Fibroblast of lung (primary cell): Measurements from ENCODE around the gene IL13. TPM values are rescaled to one million over a fixed set of nuclear protein-coding genes. Genes with fewer than 3 reads are reported as not detected.

Experiments used
- DNase-seq, 2 donors: peaks; one replicate each; pipeline versions ENCODE4 v3.0.0 to v3.0.0-alpha.2; 2010; ENCODE audit warnings: low read depth in 2 of 2
- H2AFZ ChIP-seq: 2 replicates; pipeline ENCODE4 v1.5.1; 2012; ENCODE audit warnings: low read length, control low read depth, inconsistent platforms
- H3K27ac ChIP-seq: 2 replicates; pipeline ENCODE4 v1.5.1; 2011; ENCODE audit warnings: low read length, control low read depth; ENCODE audit not compliant: insufficient read depth
- H3K27me3 ChIP-seq: 2 replicates; pipeline ENCODE4 v1.5.1; 2011; ENCODE audit warnings: mild to moderate bottlenecking, low read length; ENCODE audit not compliant: control insufficient read depth, insufficient read depth
- H3K36me3 ChIP-seq: 2 replicates; pipeline ENCODE4 v1.5.1; 2011; ENCODE audit warnings: low read length; ENCODE audit not compliant: control insufficient read depth, insufficient read depth
- H3K4me1 ChIP-seq: 2 replicates; pipeline ENCODE4 v1.5.1; 2011; ENCODE audit warnings: low read length; ENCODE audit not compliant: control insufficient read depth, insufficient read depth; ENCODE audit errors: extremely low read depth
- H3K4me2 ChIP-seq: 2 replicates; pipeline ENCODE4 v1.5.1; 2011; ENCODE audit warnings: low read length, control low read depth; ENCODE audit not compliant: insufficient read depth; ENCODE audit errors: extremely low read depth
- H3K4me3 ChIP-seq, 4 experiments: fragments of 200-600 bp in 1 of 4; sonication (generic) in 1 of 4; replicated peaks in 1 of 4; 2 replicates each; pipeline ENCODE4 v1.5.1; 2011 to 2016; ENCODE audit warnings: low read length in 4 of 4, low read depth in 3 of 4, mild to moderate bottlenecking in 3 of 4, control low read depth in 2 of 4, inconsistent platforms in 1 of 4, mixed read lengths in 1 of 4; ENCODE audit not compliant: insufficient read depth in 1 of 4; ENCODE audit errors: control extremely low read depth in 1 of 4
- H3K79me2 ChIP-seq: 2 replicates; pipeline ENCODE4 v1.5.1; 2012; ENCODE audit warnings: mild to moderate bottlenecking, low read length, inconsistent platforms; ENCODE audit not compliant: control insufficient read depth, insufficient read depth
- H3K9ac ChIP-seq: 2 replicates; pipeline ENCODE4 v1.5.1; 2011; ENCODE audit warnings: mild to moderate bottlenecking, low read length, control low read depth; ENCODE audit not compliant: insufficient read depth
- H3K9me3 ChIP-seq: 2 replicates; pipeline ENCODE4 v1.5.1; 2012; ENCODE audit warnings: low read depth, low read length; ENCODE audit not compliant: control insufficient read depth, insufficient read depth
- H4K20me1 ChIP-seq: 2 replicates; pipeline ENCODE4 v1.5.1; 2011; ENCODE audit warnings: low read length; ENCODE audit not compliant: control insufficient read depth, insufficient read depth; ENCODE audit errors: extremely low read depth
- EZH2 ChIP-seq: IDR thresholded peaks from 2 replicates; pipeline ENCODE4 v1.5.1; 2012; ENCODE audit warnings: low read length, control low read depth, mild to moderate bottlenecking; ENCODE audit errors: missing control alignments
- polyA minus RNA-seq: library from RNA; depleted of rRNA, polyadenylated mRNA; stranded (reverse); fragments of >200 nt; gene quantifications from 2 replicates; pipeline ENCODE4 v1.2.3, GENCODE V29; 2011; ENCODE audit warnings: low replicate concordance
- polyA plus RNA-seq, 2 donors: library from polyadenylated mRNA; depleted of rRNA in 1 of 2; stranded (reverse) in 1 of 2; unstranded in 1 of 2; fragments of >200 nt; gene quantifications; 2 replicates each; pipeline ENCODE4 v1.2.1, GENCODE V29; 2011 to 2012; ENCODE audit warnings: missing spikeins in 1 of 2
- total RNA-seq: library from RNA; depleted of rRNA; stranded (reverse); fragments of >200 nt; gene quantifications from 2 replicates; pipeline ENCODE4 v1.2.1, GENCODE V29; 2014
- TF ChIP-seq, protein P1 (sequence below), 2 donors: IDR thresholded peaks in 1 of 2; conservative IDR thresholded peaks in 1 of 2; 1 replicate in 1 of 2; 2 replicates in 1 of 2; pipeline ENCODE4 v1.5.1; 2011 to 2012; ENCODE audit warnings: low read length in 2 of 2, control low read depth in 1 of 2, inconsistent platforms in 1 of 2, low read depth in 1 of 2, mild to moderate bottlenecking in 1 of 2

IL13 gene
- total RNA-seq (not detected in 2 replicates), polyA plus RNA-seq (not detected in 2 replicates), polyA minus RNA-seq (not detected in 2 replicates)
- polyA plus RNA-seq (2012): not detected in 2 replicates

DNA sequence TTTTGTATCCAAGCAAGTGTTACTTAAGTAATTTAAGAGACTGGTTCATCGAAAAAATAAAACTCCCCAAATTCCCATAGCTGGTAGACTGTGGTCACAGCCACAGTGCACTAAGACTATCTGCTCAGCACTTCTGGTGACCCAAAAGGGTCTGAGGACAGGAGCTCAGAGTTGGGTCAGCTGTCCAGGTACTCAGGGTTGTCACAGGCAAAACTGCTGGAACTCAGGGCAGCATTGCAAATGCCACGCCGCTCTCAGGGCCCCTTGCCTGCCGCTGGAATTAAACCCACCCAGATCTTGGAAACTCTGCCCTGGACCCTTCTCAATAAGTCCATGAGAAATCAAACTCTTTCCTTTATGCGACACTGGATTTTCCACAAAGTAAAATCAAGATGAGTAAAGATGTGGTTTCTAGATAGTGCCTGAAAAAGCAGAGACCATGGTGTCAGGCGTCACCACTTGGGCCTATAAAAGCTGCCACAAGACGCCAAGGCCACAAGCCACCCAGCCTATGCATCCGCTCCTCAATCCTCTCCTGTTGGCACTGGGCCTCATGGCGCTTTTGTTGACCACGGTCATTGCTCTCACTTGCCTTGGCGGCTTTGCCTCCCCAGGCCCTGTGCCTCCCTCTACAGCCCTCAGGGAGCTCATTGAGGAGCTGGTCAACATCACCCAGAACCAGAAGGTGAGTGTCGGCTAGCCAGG is at the start of gene IL13:
TSS of gene IL13 (plus strand) at position 498 of the 705 bp plus-strand sequence. CDS start at position 512, 14 bp downstream.
- H3K27ac ChIP-seq: no peak within 1 kb of the TSS
- no peak for TF ChIP-seq EZH2
- TF ChIP-seq, protein P1, sequence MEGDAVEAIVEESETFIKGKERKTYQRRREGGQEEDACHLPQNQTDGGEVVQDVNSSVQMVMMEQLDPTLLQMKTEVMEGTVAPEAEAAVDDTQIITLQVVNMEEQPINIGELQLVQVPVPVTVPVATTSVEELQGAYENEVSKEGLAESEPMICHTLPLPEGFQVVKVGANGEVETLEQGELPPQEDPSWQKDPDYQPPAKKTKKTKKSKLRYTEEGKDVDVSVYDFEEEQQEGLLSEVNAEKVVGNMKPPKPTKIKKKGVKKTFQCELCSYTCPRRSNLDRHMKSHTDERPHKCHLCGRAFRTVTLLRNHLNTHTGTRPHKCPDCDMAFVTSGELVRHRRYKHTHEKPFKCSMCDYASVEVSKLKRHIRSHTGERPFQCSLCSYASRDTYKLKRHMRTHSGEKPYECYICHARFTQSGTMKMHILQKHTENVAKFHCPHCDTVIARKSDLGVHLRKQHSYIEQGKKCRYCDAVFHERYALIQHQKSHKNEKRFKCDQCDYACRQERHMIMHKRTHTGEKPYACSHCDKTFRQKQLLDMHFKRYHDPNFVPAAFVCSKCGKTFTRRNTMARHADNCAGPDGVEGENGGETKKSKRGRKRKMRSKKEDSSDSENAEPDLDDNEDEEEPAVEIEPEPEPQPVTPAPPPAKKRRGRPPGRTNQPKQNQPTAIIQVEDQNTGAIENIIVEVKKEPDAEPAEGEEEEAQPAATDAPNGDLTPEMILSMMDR (conservative IDR thresholded peaks at IDR 0.05 in 1 of 2, IDR thresholded peaks at IDR 0.05 in 1 of 2; ENCODE audit: low read depth in 1 of 2, low read length in 2 of 2): no peak
- no peak within 1 kb of the TSS for H2AFZ ChIP-seq
- H4K20me1 ChIP-seq: no peaks in the 10 kb centered on the region
- no peak for DNase-seq
- H3K27me3 ChIP-seq: no peaks in the 10 kb centered on the region
- no peaks in the 10 kb centered on the region for H3K79me2 ChIP-seq
- H3K4me2 ChIP-seq: no peak within 1 kb of the TSS
- H3K9me3 ChIP-seq: no peaks in the 10 kb centered on the region
- no peaks in the 10 kb centered on the region for H3K36me3 ChIP-seq
- no peak within 1 kb of the TSS for H3K9ac ChIP-seq
- H3K4me3 ChIP-seq: no peak within 1 kb of the TSS
- H3K4me1 ChIP-seq: no peaks in the 10 kb centered on the region

DNA sequence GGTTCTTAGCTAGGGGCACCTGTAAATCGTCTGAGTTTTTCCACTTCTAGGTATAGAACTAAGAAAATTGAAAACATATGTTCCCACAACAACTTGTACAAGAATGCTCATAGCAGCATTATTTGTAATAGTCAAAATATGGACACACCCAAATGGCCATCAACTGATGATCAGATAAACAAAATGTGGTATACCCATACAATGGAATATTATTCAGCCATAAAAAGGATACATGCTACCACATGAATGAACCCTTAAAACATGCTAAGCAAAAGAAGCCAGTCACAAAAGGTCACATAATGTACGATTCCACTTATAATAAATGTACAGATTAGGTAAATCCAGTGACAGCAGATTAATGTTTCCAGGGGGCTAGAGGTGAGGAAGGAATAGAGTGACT is 46.0 kb upstream of the IL13 start:
- Histone ChIP-seq H3K27me3 (no peaks in the 10 kb centered on the region), H4K20me1 (no peaks in the 10 kb centered on the region), H3K4me1 (no peaks in the 10 kb centered on the region), H3K79me2 (no peaks in the 10 kb centered on the region), H3K9ac (no peak overlapping the region), H3K4me2 (no peak overlapping the region), H3K9me3 (no peaks in the 10 kb centered on the region), H3K27ac (no peak overlapping the region), H3K4me3 (no peak overlapping the region), H2AFZ (no peak overlapping the region), H3K36me3 (no peaks in the 10 kb centered on the region)
- no peak for DNase-seq
- TF ChIP-seq EZH2: no peak
- TF ChIP-seq, protein P1 (conservative IDR thresholded peaks at IDR 0.05 in 1 of 2, IDR thresholded peaks at IDR 0.05 in 1 of 2; ENCODE audit: low read depth in 1 of 2, low read length in 2 of 2): no peak

DNA sequence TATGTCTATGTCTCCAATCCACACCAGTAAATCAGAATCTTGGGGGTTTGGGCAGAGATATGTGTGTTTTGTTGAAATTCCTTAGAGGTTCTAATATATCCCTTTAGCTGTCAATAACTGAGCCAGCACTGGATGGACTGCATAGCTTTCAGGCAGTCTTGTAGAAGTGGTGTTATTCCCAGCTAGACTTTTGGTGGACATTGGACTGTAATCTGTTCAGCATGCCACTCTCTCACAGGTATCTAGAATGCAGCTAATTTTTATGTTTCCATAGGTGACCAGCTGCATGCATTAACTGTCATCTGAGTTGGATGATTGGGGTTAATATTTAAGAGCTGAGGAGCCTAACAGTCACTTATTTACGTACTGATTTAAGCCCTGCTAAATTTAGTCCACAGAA is 45.1 kb upstream of the IL13 start:
- no peak overlapping the region for H3K4me3 ChIP-seq
- H3K4me1 ChIP-seq: no peaks in the 10 kb centered on the region
- no peak for DNase-seq
- H3K9me3 ChIP-seq: no peaks in the 10 kb centered on the region
- H3K36me3 ChIP-seq: no peaks in the 10 kb centered on the region
- no peak overlapping the region for H2AFZ ChIP-seq
- no peak for TF ChIP-seq EZH2
- TF ChIP-seq, protein P1 (conservative IDR thresholded peaks at IDR 0.05 in 1 of 2, IDR thresholded peaks at IDR 0.05 in 1 of 2; ENCODE audit: low read depth in 1 of 2, low read length in 2 of 2): no peak
- H3K9ac ChIP-seq: no peak overlapping the region
- no peak overlapping the region for H3K27ac ChIP-seq
- no peaks in the 10 kb centered on the region for H4K20me1 ChIP-seq
- no peaks in the 10 kb centered on the region for H3K27me3 ChIP-seq
- no peak overlapping the region for H3K4me2 ChIP-seq
- no peaks in the 10 kb centered on the region for H3K79me2 ChIP-seq
